GM10248 (cell line): ENCODE data around the gene EHD4.

Experiments
- CTCF ChIA-PET: fragments of 300-600 bp; sonication (Branson Sonifier 250); formaldehyde crosslinking; extraction: SDS; loops from one replicate; lab custom pipeline; 2021; ENCODE audit warnings: antibody characterized with exemption; lab: Yijun Ruan, JAX
- POLR2A ChIA-PET: fragments of 350-650 bp; sonication (Branson Sonifier 250); formaldehyde crosslinking; extraction: SDS; loops from one replicate; lab custom pipeline; 2020; ENCODE audit warnings: antibody characterized with exemption; lab: Yijun Ruan, JAX
- DNase-seq: peaks from one replicate; pipeline ENCODE4 v3.0.0; 2012; ENCODE audit errors: extremely low spot score
- TF ChIP-seq, protein P1 (sequence below): IDR thresholded peaks from 2 replicates; pipeline ENCODE4 v1.5.1; 2012; ENCODE audit warnings: mild to moderate bottlenecking, low read depth; ENCODE audit errors: extremely low read depth, missing control alignments, control extremely low read depth

Gene EHD4

DNA sequence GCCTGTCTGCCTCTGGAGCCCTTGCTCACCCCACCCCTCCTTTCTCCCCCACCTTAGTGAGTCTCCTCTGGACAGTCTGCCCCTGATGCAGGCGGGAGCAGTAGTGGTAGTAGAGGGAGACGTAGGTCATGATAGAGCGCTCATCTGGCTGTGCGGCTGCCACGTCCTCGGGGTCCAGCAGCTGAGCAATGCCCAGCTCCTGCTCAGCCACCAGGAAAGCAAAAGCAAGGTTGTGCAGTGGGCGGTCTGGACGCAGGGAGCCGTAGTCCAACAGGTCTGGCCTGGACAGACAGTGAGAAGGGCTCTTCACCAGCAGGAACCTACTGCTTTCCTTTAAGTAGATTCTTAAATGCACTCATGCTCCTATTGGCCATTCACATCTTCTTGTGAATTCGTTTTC is 85.2 kb downstream of the EHD4 start:
- CTCF ChIA-PET = interaction anchor here (1.0 to 1.7 kb wide), 3 partner anchors 11 to 75 kb away, joined by 3 to 4 read pairs (median 3); no protein-coding TSS in a partner anchor
- POLR2A ChIA-PET = no interaction called here
- TF ChIP-seq, protein P1, sequence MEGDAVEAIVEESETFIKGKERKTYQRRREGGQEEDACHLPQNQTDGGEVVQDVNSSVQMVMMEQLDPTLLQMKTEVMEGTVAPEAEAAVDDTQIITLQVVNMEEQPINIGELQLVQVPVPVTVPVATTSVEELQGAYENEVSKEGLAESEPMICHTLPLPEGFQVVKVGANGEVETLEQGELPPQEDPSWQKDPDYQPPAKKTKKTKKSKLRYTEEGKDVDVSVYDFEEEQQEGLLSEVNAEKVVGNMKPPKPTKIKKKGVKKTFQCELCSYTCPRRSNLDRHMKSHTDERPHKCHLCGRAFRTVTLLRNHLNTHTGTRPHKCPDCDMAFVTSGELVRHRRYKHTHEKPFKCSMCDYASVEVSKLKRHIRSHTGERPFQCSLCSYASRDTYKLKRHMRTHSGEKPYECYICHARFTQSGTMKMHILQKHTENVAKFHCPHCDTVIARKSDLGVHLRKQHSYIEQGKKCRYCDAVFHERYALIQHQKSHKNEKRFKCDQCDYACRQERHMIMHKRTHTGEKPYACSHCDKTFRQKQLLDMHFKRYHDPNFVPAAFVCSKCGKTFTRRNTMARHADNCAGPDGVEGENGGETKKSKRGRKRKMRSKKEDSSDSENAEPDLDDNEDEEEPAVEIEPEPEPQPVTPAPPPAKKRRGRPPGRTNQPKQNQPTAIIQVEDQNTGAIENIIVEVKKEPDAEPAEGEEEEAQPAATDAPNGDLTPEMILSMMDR = no peak

DNA sequence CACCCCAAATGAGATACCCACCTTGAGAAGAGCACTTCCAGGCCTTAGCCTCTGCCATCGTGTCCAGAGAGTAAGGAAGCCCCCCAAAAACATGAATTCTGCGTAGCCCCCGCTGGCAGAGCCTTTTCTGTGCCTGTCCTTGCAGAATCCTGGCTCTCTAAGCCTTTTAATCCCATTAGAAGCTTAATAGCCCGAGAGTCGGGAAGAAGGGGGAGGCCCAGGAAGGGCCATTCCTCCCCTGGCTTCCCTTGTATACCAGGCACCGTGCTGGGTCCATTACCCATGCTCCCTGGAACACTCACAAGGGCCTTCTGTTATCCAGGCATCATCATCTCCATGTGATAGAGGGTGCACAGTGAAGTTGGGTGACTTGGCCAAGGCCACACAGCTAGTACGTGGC is 85.6 kb downstream of the EHD4 start:
- POLR2A ChIA-PET = no interaction called here
- no peak for DNase-seq
- CTCF ChIA-PET = interaction anchor here (0.9 to 1.7 kb wide), 4 partner anchors 13 to 198 kb away, joined by 3 to 4 read pairs (median 3); no protein-coding TSS in a partner anchor
- TF ChIP-seq, protein P1 = no peak

More for the DNA sequence above, 85.2 kb downstream of the EHD4 start:
- no peak for DNase-seq

DNA sequence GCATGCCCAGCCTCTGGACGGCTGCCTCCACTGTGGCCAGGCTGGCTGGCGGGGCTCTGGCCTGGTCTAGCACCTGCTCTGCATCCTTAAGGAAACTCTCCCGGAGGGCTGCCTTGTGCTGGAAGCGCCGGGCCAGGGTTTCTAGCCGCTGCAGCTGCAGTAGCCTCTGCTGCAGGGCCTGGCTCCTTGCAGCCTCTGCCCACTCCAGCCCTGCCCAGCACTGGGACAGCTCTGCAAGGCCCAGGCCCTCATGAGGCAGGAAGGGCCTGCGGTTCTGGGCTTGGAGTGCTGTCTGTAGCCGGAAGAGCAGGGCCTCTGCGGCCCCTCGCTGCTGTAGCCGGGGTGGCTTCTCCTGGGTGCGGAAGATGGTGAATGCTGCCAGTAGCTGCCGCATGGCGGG is 86.5 kb downstream of the EHD4 start:
- POLR2A ChIA-PET = no interaction called here
- TF ChIP-seq, protein P1 = no peak
- DNase-seq = no peak
- CTCF ChIA-PET = interaction anchor here (0.9 to 1.7 kb wide), 3 partner anchors 12 to 198 kb away, joined by 3 read pairs; no protein-coding TSS in a partner anchor

DNA sequence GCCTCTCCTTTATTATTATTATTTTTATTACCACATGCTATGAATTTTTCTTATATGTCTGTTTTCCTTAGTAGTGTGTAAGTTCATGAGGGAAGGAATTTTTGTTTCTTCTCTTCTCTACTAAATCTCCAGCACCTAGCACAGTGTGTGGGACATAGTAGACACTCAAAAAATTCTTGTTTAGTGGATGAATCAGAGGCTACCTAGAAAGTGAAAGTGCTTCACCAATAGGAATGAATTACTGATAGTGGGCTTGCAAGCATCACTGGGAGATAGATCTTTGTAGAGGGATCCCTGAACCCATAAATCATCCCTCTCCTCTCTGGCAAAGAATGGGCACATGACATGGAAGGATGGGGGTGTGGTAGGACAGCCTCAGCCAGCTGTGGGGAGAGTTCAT is 87.0 kb downstream of the EHD4 start:
- CTCF ChIA-PET = no interaction called here
- TF ChIP-seq, protein P1 = no peak

DNA sequence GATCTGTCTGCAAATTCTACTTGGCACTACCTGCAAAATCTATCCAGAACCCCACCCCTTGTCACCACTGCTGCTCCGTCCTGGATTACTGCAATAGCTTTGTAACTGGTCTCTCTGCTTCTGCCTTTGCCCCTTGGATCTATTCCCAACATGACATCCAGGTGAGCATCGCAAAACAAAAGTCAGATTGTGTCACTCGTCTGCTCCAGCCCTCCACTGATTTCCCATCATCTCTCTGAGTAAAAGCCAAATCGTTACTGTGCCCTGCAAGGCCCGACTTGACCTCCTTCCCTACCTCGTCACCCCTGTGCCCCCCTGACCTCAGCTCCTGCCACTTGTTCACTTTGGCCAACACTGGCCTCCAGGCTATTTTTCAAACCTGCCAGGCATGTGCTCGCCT is 87.9 kb downstream of the EHD4 start:
- CTCF ChIA-PET = no interaction called here
- TF ChIP-seq, protein P1 = no peak
- no peak for DNase-seq
- POLR2A ChIA-PET = no interaction called here

More for the DNA sequence above, 87.0 kb downstream of the EHD4 start:
- POLR2A ChIA-PET = no interaction called here
- no peak for DNase-seq

DNA sequence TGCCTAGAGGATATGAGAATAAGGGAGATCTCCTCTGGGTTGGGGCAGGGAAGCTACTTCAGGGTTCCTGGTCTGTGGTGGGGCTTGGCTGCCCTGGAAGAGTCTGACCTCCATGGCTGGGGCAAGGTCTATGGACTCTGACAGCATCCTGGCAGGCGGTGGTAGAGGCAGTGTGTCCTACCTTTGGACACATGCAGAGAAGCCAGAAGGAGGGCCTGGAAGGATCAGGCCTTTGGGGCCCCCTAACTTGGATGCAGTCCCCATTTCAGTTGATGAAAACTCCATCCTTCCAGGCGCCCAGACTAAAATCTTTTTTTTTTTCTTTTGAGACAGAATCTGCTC is 88.9 kb downstream of the EHD4 start:
- ChIA-PET POLR2A (no interaction called here), CTCF (interaction anchor here (1.4 kb wide), 1 partner anchor 11 kb away, joined by 4 read pairs; no protein-coding TSS in a partner anchor)
- TF ChIP-seq, protein P1 = no peak
- no peak for DNase-seq
